B cell (primary cell): ENCODE measurements around the gene IBSP.

Experiments
- EZH2 ChIP-seq: IDR thresholded peaks from 2 replicates; pipeline ENCODE4 v1.6.1; 2012; ENCODE audit warnings: borderline replicate concordance, low read depth, mild to moderate bottlenecking, moderate library complexity, low read length; ENCODE audit not compliant: insufficient read depth, poor library complexity, severe bottlenecking
- TF ChIP-seq, protein P1 (sequence below): fragments of 200-600 bp; IDR thresholded peaks from one replicate; pipeline ENCODE4 v1.8.0; 2022; ENCODE audit warnings: antibody characterized with exemption, mild to moderate bottlenecking

DNA sequence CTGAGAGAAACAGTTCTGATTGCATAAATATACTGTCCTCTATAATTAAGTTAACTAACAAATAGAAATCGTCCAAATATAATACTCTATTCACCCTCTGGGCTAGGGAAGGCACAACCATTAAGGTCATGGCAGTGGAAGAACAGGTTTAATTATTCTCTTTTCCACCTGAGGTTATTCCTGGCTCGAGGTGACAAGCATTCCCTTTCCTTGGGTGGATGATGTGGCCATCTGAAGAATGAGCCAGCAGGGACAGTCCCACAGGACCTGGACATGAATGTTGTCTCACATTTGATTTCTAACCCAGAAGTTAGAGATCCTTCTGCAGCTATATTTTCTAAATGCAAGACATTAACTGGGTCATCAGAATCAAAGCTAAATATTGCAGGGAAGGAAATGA lies 5.5 kb downstream of the IBSP start:
- TF ChIP-seq, protein P1, sequence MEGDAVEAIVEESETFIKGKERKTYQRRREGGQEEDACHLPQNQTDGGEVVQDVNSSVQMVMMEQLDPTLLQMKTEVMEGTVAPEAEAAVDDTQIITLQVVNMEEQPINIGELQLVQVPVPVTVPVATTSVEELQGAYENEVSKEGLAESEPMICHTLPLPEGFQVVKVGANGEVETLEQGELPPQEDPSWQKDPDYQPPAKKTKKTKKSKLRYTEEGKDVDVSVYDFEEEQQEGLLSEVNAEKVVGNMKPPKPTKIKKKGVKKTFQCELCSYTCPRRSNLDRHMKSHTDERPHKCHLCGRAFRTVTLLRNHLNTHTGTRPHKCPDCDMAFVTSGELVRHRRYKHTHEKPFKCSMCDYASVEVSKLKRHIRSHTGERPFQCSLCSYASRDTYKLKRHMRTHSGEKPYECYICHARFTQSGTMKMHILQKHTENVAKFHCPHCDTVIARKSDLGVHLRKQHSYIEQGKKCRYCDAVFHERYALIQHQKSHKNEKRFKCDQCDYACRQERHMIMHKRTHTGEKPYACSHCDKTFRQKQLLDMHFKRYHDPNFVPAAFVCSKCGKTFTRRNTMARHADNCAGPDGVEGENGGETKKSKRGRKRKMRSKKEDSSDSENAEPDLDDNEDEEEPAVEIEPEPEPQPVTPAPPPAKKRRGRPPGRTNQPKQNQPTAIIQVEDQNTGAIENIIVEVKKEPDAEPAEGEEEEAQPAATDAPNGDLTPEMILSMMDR: no peak
- TF ChIP-seq EZH2: no peak
